Stimulated activated CD4-positive, alpha-beta T cell treated with anti-CD3 and anti-CD28 coated beads, TNF-alpha, amount 100 ng/mL, for 1 hour (primary cell): ENCODE measurements around the gene RNFT2.

ENCODE experiments used
- DNase-seq, 3 donors: peaks; one replicate each; pipeline ENCODE4 v3.0.0-alpha.2; 2020; ENCODE audit warnings: low read depth in 3 of 3, low spot score in 1 of 3

Gene RNFT2

DNA sequence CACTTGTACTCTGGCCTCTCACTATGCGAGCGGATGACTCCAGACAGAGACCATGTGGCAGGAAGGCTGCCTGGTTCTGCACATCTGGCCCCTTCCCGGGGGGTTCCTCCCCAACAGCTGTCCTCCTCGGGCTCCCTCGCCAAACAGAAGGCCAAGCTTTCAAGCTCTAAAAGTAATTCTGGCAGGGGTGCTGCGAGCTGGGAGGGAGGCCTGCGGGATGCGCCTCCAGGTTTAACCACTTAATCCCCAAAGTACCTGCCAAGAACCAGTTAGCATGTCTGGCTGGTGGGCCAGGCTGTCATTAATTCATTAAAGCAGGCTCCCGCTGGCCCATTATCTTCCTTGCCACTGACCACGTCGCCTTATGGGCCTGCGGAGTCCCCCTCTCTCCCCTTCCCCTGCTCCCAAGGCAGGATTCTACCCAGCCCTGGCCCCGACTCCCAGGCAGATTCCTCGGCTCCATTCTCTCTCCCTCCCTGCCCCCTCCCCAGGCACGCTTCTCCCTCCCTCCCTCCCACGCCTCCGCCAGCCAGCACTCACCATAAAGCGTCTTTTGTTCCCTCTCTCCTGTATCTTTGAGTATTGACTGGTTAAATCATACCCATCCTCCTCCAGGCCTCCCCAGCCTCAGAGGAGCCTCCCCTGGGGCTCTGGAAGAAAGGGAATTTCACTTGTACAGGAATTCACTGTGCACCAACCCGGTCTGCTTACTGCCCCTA lies 138.2 kb downstream of the RNFT2 start:
- DNase-seq = no peak

- no peak for DNase-seq
These were observed 140.7 kb downstream of the RNFT2 start for GRCh38 chr12:116878567-116879508.

- DNase-seq = no peak
These were observed 141.5 kb downstream of the RNFT2 start for GRCh38 chr12:116879509-116880212.

DNA sequence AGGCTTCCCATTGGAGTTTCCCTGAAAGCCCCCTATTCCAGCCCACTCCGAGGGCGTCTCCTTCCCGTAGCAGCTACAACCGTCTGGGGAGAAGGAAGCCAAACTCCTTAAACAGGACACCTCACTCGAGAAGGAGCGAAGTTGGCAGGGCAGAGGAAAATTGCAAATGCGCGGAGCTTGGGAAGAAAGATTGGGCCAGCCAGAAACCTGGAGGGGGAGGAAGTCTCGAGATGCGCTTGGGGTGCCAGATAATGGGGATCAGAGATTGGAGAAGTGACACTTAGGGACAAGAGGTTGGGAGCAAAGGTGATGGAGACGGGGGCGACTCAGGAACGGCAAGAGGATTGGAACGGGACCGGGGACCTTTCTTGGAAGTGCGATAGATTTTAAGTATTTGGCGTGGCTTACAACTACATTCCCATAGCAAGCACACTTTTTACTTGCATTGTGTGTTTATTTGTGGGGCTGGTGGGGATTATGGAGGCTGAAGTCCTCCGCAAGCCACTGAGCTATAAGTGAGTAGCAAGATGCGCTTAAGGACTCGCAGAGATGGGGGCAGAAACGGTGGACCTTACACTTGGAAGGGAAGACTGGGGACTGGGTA lies 142.2 kb downstream of the RNFT2 start:
- no peak for DNase-seq

- DNase-seq = no peak
These were observed 142.8 kb downstream of the RNFT2 start for GRCh38 chr12:116880817-116881324.

- DNase-seq = no peak
These were observed 143.3 kb downstream of the RNFT2 start, which contains the start of gene HRK for GRCh38 chr12:116881325-116881876. Gene HRK, minus strand, starts transcription at chr12:116881441. Its CDS starts 134 bp downstream, at chr12:116881307.

- no peak for DNase-seq
These were observed 143.9 kb downstream of the RNFT2 start for GRCh38 chr12:116881877-116882507.

DNA sequence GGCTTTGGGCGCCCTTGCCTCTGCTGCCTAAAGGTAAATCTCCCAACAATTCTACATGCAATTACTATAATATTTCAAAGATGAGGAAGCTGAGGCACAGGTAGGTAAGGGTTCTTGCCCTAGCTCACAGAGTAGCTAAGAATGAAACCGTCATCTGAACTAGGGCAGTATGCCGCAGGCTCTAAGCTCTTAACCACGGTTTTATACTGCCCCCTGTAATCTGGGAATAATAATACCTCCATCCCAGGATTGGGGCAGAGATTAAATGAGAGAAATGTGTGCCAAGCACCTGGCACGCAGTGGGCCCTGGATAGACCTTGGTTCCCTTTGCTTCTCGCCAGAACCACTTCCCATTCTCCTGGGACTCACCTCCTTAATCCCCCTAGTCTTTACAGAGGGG lies 144.6 kb downstream of the RNFT2 start:
- DNase-seq = no peak

DNA sequence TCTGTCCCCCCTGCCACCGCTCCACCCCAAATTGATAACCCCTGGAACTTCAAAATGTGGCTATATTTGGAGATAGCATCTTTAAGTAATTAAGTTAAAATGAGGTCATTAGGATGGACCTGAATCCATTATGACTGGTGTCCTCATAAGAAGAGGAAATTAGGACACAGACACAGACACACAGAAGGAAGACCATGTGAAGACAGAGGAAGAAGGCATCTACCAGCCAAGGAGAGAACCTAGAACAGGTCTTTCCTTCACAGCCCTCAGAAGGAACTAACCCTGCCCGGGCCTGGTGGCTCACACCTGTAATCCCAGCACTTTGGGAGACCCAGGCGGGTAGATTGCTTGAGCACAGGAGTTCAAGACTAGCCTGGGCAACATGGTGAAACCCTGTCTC lies 146.8 kb downstream of the RNFT2 start:
- DNase-seq = no peak

GRCh38 chr12:116885491-116885890 lies 147.4 kb downstream of the RNFT2 start:
- no peak for DNase-seq

DNA sequence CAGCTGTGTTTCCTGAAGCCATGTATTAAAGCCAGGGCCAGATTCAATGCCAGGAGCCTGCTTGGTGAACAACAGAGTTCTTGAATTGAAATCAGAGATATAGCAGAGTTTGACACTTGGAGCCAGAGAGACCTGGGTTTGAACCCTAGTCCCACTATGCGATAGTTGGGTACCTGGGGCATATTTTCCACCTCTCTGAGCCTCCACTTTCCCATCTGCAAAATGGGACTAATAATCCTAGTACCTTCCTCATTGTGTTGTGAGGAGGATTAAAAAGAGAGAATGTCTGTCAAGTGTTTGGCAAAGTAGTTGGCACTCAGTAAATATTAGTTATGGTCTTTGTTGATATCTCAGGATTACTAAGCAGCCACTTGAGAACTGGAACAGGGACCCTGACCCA lies 149.1 kb downstream of the RNFT2 start:
- DNase-seq = no peak

- no peak for DNase-seq
These were observed 149.8 kb downstream of the RNFT2 start for GRCh38 chr12:116887897-116888296.

GRCh38 chr12:116890330-116890729 lies 152.2 kb downstream of the RNFT2 start:
- no peak for DNase-seq

DNA sequence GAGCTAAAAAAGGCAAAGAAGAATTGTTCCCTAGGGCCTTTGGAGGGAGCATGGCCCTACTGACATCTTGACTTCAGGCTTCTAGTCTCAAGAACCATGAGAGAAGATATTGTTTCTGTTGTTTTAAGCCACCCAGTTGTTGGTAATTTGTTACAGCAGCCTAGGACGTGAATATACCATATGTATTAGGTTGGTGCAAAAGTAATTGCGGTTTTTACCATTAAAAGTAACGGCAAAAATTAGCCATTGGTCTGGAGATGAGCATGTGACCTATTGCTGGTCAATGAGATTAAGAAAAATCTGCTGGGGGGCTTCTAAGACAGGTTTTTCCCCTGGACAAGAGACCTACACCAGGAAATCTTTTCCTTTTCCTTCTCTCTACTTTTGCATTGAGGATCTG lies 152.9 kb downstream of the RNFT2 start:
- DNase-seq = no peak

GRCh38 chr12:116892349-116893140 lies 154.4 kb downstream of the RNFT2 start:
- no peak for DNase-seq

GRCh38 chr12:116894913-116895312 lies 156.8 kb downstream of the RNFT2 start:
- no peak for DNase-seq

- DNase-seq = no peak
These were observed 158.4 kb downstream of the RNFT2 start for GRCh38 chr12:116896411-116896924.

DNA sequence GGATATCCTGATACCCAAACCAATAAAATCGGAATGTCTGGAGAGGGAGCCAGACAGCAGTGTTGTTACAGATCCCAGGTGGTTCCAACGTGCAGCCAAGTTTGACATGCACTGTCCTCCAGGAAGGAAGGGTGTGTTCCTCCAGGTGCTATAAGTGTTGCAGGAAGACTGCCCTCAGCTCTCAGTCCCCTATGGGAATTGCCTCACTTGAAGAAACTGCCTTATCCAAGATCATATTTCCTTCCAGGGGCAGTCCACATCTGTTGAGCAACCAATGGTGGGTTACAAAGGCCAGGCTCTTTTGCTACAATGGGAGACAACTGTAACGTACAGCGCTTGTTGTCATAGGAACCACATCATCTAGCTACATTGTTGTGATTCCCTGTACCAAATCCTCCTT lies 159.4 kb downstream of the RNFT2 start:
- no peak for DNase-seq

GRCh38 chr12:116898669-116899068 lies 160.6 kb downstream of the RNFT2 start:
- no peak for DNase-seq
